Neutrophil (primary cell): ENCODE results near the gene CFAP57.
"Not testable (repeated sequence)": the region's sequence is repeated elsewhere in the genome, so short reads cannot be mapped to it uniquely, and the experiment has no call there.

ENCODE experiments used
- H3K27ac ChIP-seq: fragments of 200-600 bp; sonication (generic); 2 replicates; pipeline ENCODE4 v1.5.1; 2016; ENCODE audit warnings: mild to moderate bottlenecking, moderate library complexity
- H3K27me3 ChIP-seq: fragments of 200-600 bp; sonication (generic); 2 replicates; pipeline ENCODE4 v1.6.0; 2016; ENCODE audit warnings: mild to moderate bottlenecking
- H3K36me3 ChIP-seq: fragments of 200-600 bp; sonication (generic); 2 replicates; pipeline ENCODE4 v1.5.1; 2017
- H3K4me1 ChIP-seq, 2 experiments: fragments of 200-600 bp in 1 of 2; sonication (generic) in 1 of 2; 1 replicate in 1 of 2; 2 replicates in 1 of 2; pipeline versions ENCODE4 v1.5.1 to v1.6.1; 2013 to 2016; ENCODE audit warnings: low read depth in 1 of 2, low read length in 1 of 2, mild to moderate bottlenecking in 1 of 2, moderate library complexity in 1 of 2; ENCODE audit not compliant: control insufficient read depth in 1 of 2, insufficient read depth in 1 of 2
- H3K4me3 ChIP-seq, 2 experiments: fragments of 200-600 bp in 1 of 2; sonication (generic) in 1 of 2; 1 replicate in 1 of 2; 2 replicates in 1 of 2; pipeline ENCODE4 v1.5.1; 2013 to 2016; ENCODE audit warnings: low read depth in 1 of 2, low read length in 1 of 2, mild to moderate bottlenecking in 1 of 2, moderate library complexity in 1 of 2
- H3K9me3 ChIP-seq: fragments of 200-600 bp; sonication (generic); 2 replicates; pipeline ENCODE4 v1.5.1; 2016
- CTCF ChIP-seq: fragments of 200-600 bp; sonication (generic); IDR thresholded peaks from 2 replicates; pipeline ENCODE4 v1.5.1; 2016; ENCODE audit warnings: antibody characterized with exemption

Gene CFAP57

GRCh38 chr1:43206600-43207228 lies 34.6 kb downstream of the CFAP57 start:
- H3K36me3 ChIP-seq = no peaks in the 10 kb centered on the region
- H3K4me1 ChIP-seq = peaks cover 8 to 14% of the 10 kb centered on the region in 2 experiments
- no peak overlapping the region for H3K4me3 ChIP-seq
- no peaks in the 10 kb centered on the region for H3K27me3 ChIP-seq
- no peak overlapping the region for H3K27ac ChIP-seq
- no peaks in the 10 kb centered on the region for H3K9me3 ChIP-seq
- no peak for TF ChIP-seq CTCF

GRCh38 chr1:43207229-43207853 lies 35.2 kb downstream of the CFAP57 start:
- no peak overlapping the region for H3K27ac ChIP-seq
- no peak for TF ChIP-seq CTCF
- no peak overlapping the region for H3K4me3 ChIP-seq

GRCh38 chr1:43208277-43208676 lies 36.1 kb downstream of the CFAP57 start:
- H3K9me3 ChIP-seq, H3K4me3 ChIP-seq, H3K27me3 ChIP-seq, H3K36me3 ChIP-seq, H3K27ac ChIP-seq: not testable (repeated sequence)
- H3K4me1 ChIP-seq = peaks cover 8 to 14% of the 10 kb centered on the region in 2 experiments

More at GRCh38 chr1:43207229-43207853, 35.2 kb downstream of the CFAP57 start:
- H3K27me3 ChIP-seq = no peaks in the 10 kb centered on the region
- H3K9me3 ChIP-seq = no peaks in the 10 kb centered on the region
- H3K4me1 ChIP-seq = peaks cover 8 to 14% of the 10 kb centered on the region in 2 experiments
- no peaks in the 10 kb centered on the region for H3K36me3 ChIP-seq

GRCh38 chr1:43214501-43215444 lies 42.6 kb downstream of the CFAP57 start:
- Histone ChIP-seq H3K9me3 (no peaks in the 10 kb centered on the region), H3K36me3 (no peaks in the 10 kb centered on the region), H3K27me3 (no peaks in the 10 kb centered on the region), H3K4me3 (no peak overlapping the region), H3K4me1 (no peaks in the 10 kb centered on the region), H3K27ac (no peak overlapping the region)
- no peak for TF ChIP-seq CTCF

- Histone ChIP-seq H3K4me3 (no peak overlapping the region), H3K27me3 (no peaks in the 10 kb centered on the region), H3K9me3 (no peaks in the 10 kb centered on the region), H3K4me1 (no peaks in the 10 kb centered on the region), H3K27ac (no peak overlapping the region), H3K36me3 (no peaks in the 10 kb centered on the region)
- no peak for TF ChIP-seq CTCF
Measured at GRCh38 chr1:43217747-43218146, 45.6 kb downstream of the CFAP57 start.
